ENCODE results near the gene TRAF7.

The TRAF7 gene

GRCh38 chr16:2170587-2171435 lies 15.2 kb downstream of the TRAF7 start:
- ChIA-PET POLR2A (no interaction called here), CTCF (interaction anchor here (1.6 to 1.7 kb wide), 2 partner anchors 16 to 30 kb away, joined by 3 to 4 read pairs; partner anchors contain the start of gene TRAF7)
- no peak for DNase-seq (ENCODE audit: extremely low spot score)
- no peak for TF ChIP-seq CTCF (IDR thresholded peaks at IDR 0.05; ENCODE audit: control extremely low read depth, extremely low read depth, low read depth, missing control alignments)

GRCh38 chr16:2171601-2172178 lies 16.1 kb downstream of the TRAF7 start:
- no peak for TF ChIP-seq CTCF (IDR thresholded peaks at IDR 0.05; ENCODE audit: control extremely low read depth, extremely low read depth, low read depth, missing control alignments)
- POLR2A ChIA-PET: interaction anchor here (3.1 kb wide), 1 partner anchor 16 kb away, joined by 12 read pairs; the partner anchor contains the start of gene TRAF7
- no peak for DNase-seq (ENCODE audit: extremely low spot score)
- CTCF ChIA-PET: interaction anchor here (1.7 kb wide), 1 partner anchor 16 kb away, joined by 3 read pairs; the partner anchor contains the start of gene TRAF7

GRCh38 chr16:2172688-2173335 lies 17.2 kb downstream of the TRAF7 start:
- CTCF ChIA-PET: no interaction called here
- POLR2A ChIA-PET: interaction anchor here (0.6 to 3.1 kb wide), 3 partner anchors 17 to 347 kb away, joined by 3 to 12 read pairs (median 3); partner anchors contain the start of genes AMDHD2 and TRAF7
- no peak for TF ChIP-seq CTCF (IDR thresholded peaks at IDR 0.05; ENCODE audit: control extremely low read depth, extremely low read depth, low read depth, missing control alignments)
- no peak for DNase-seq (ENCODE audit: extremely low spot score)

- TF ChIP-seq CTCF (IDR thresholded peaks at IDR 0.05; ENCODE audit: control extremely low read depth, extremely low read depth, low read depth, missing control alignments): no peak
- ChIA-PET POLR2A (interaction anchor here (3.1 kb wide), 1 partner anchor 18 kb away, joined by 12 read pairs; the partner anchor contains the start of gene TRAF7), CTCF (no interaction called here)
- no peak for DNase-seq (ENCODE audit: extremely low spot score)
Observed at GRCh38 chr16:2173366-2173765, 17.8 kb downstream of the TRAF7 start.

- ChIA-PET CTCF (no interaction called here), POLR2A (interaction anchor here (3.1 kb wide), 1 partner anchor 18 kb away, joined by 12 read pairs; the partner anchor contains the start of gene TRAF7)
- DNase-seq (ENCODE audit: extremely low spot score): no peak
- no peak for TF ChIP-seq CTCF (IDR thresholded peaks at IDR 0.05; ENCODE audit: control extremely low read depth, extremely low read depth, low read depth, missing control alignments)
Observed at GRCh38 chr16:2173916-2174315, 18.3 kb downstream of the TRAF7 start.

Data from GM10248 (cell line).